ENCODE results near the gene CDC25B. TPM values are rescaled to one million over a fixed set of nuclear protein-coding genes. Genes with fewer than 3 reads are reported as not detected.
A peak's percentile ranks its signal among the peaks of the same experiment; 100 is the strongest.

Gene CDC25B
- total and polyA plus RNA-seq, 2 of the 13 experiments (the other 11 are each of a cell fraction or from before 2014, with no cell fraction given), result 14.5 to 19.4 TPM

DNA sequence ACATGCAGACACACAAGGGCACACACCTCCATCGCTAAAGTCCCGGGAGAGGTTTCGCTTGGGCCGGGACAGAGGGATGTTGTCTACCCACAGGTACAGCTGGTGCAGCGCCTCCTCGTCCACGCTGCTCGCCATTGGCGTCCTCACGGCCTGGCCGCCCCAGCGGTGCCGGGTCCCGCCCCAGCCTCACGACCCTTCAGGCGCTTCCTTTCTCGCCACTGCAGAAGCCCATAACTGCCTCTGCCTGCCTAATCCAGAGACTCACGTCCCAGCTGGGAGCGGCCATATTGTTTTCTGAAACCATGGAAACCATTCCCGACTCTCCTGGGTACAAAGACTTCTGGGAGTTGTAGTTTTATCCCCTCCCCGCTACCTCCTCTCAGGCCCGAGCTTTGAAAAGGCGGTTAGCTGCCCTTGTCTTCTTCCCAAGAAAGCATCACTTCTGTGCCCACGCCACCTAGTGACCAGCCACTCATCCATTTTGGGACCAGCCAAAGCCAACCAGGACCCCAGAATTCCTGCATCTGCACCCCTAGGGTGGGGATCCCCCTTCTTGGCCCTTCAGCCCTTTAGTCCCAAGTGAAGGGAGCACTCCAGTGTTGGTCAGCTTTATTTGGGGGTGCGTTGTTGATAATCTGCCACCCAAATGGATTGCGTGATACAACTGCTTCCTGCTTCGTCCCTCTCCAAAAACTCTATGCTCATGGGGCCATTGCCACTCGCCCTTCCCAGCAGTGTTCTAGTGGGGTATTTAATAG is 14.8 kb upstream of the CDC25B start, which contains the start of gene SPEF1 (continued):
- TF ChIP-seq, protein P1, sequence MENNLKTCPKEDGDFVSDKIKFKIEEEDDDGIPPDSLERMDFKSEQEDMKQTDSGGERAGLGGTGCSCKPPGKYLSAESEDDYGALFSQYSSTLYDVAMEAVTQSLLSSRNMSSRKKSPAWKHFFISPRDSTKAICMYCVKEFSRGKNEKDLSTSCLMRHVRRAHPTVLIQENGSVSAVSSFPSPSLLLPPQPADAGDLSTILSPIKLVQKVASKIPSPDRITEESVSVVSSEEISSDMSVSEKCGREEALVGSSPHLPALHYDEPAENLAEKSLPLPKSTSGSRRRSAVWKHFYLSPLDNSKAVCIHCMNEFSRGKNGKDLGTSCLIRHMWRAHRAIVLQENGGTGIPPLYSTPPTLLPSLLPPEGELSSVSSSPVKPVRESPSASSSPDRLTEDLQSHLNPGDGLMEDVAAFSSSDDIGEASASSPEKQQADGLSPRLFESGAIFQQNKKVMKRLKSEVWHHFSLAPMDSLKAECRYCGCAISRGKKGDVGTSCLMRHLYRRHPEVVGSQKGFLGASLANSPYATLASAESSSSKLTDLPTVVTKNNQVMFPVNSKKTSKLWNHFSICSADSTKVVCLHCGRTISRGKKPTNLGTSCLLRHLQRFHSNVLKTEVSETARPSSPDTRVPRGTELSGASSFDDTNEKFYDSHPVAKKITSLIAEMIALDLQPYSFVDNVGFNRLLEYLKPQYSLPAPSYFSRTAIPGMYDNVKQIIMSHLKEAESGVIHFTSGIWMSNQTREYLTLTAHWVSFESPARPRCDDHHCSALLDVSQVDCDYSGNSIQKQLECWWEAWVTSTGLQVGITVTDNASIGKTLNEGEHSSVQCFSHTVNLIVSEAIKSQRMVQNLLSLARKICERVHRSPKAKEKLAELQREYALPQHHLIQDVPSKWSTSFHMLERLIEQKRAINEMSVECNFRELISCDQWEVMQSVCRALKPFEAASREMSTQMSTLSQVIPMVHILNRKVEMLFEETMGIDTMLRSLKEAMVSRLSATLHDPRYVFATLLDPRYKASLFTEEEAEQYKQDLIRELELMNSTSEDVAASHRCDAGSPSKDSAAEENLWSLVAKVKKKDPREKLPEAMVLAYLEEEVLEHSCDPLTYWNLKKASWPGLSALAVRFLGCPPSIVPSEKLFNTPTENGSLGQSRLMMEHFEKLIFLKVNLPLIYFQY (CRISPR knock-in tag; IDR thresholded peaks at IDR 0.05; ENCODE audit: borderline replicate concordance), result 0 out of 2 replicates have a peak, but pooled peaks have one; percentile 43
- TF ChIP-seq ZNF839 (CRISPR knock-in tag; IDR thresholded peaks at IDR 0.05; ENCODE audit: borderline replicate concordance) (peak; percentile 26; the same call in 1 of the 2 replicates), ZNF264 (CRISPR knock-in tag; IDR thresholded peaks at IDR 0.05) (0 out of 2 replicates have a peak, but pooled peaks have one; percentile 57), ZBTB38 (CRISPR knock-in tag; IDR thresholded peaks at IDR 0.05) (peak; percentile 58; the same call in 1 of the 2 replicates), KLF6 (CRISPR knock-in tag; IDR thresholded peaks at IDR 0.05) (peak; percentile 40; the same call in 1 of the 2 replicates), ZNF496 (CRISPR knock-in tag; IDR thresholded peaks at IDR 0.05; ENCODE audit: insufficient replicate concordance) (no peak), SPEN (CRISPR knock-in tag; IDR thresholded peaks at IDR 0.05; ENCODE audit: low read depth) (peak; percentile 52; the same call in 1 of the 2 replicates), ZC3H4 (CRISPR knock-in tag; IDR thresholded peaks at IDR 0.05; ENCODE audit: borderline replicate concordance) (no peak), KDM6A (CRISPR knock-in tag; IDR thresholded peaks at IDR 0.05; ENCODE audit: low read depth) (no peak), ZNF562 (CRISPR knock-in tag; IDR thresholded peaks at IDR 0.05; ENCODE audit: borderline replicate concordance) (no peak), KLF11 (CRISPR knock-in tag; IDR thresholded peaks at IDR 0.05) (0 out of 2 replicates have a peak, but pooled peaks have one; percentile 25), SKIL (CRISPR knock-in tag; IDR thresholded peaks at IDR 0.05; ENCODE audit: borderline replicate concordance) (no peak), HCFC1 (IDR thresholded peaks at IDR 0.05; ENCODE audit: low read depth, low read length) (peak; percentile 94), BRD4 (CRISPR knock-in tag; IDR thresholded peaks at IDR 0.05) (no peak), ZNF547 (CRISPR knock-in tag; IDR thresholded peaks at IDR 0.05) (no peak), ZSCAN9 (CRISPR knock-in tag; IDR thresholded peaks at IDR 0.05; ENCODE audit: borderline replicate concordance) (0 out of 2 replicates have a peak, but pooled peaks have one; percentile 37), ZMYM3 (CRISPR knock-in tag; IDR thresholded peaks at IDR 0.05) (no peak), NFATC3 (CRISPR knock-in tag; IDR thresholded peaks at IDR 0.05) (no peak), STAT5B (CRISPR knock-in tag; IDR thresholded peaks at IDR 0.05) (no peak), ZNF234 (CRISPR knock-in tag; conservative IDR thresholded peaks at IDR 0.05) (no peak), RBM22 (optimal IDR thresholded peaks at IDR 0.05; ENCODE audit: low read length) (peak; percentile 84), ZKSCAN5 (CRISPR knock-in tag; IDR thresholded peaks at IDR 0.05) (no peak)
- TF ChIP-seq, protein P2, sequence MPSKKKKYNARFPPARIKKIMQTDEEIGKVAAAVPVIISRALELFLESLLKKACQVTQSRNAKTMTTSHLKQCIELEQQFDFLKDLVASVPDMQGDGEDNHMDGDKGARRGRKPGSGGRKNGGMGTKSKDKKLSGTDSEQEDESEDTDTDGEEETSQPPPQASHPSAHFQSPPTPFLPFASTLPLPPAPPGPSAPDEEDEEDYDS (CRISPR knock-in tag; IDR thresholded peaks at IDR 0.05), result peak; percentile 38; the same call in 1 of the 2 replicates
- TF ChIP-seq, protein P3, sequence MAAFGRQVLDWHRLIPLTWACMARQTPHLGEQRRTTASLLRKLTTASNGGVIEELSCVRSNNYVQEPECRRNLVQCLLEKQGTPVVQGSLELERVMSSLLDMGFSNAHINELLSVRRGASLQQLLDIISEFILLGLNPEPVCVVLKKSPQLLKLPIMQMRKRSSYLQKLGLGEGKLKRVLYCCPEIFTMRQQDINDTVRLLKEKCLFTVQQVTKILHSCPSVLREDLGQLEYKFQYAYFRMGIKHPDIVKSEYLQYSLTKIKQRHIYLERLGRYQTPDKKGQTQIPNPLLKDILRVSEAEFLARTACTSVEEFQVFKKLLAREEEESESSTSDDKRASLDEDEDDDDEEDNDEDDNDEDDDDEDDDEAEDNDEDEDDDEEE (CRISPR knock-in tag; IDR thresholded peaks at IDR 0.05), result peak; percentile 77; the same call in 1 of the 2 replicates

Measured in HepG2 (cell line).